Endothelial cell of umbilical vein (primary cell): ENCODE data around the gene ZBTB8A. TPM values are rescaled to one million over a fixed set of nuclear protein-coding genes. Genes with fewer than 3 reads are reported as not detected.

Experiments
- BruUV-seq: library from RNA; stranded (reverse); fragments of 400-500 nt; replicated peaks from 2 replicates; lab custom pipeline; 2021; lab: Mats Ljungman, UMichigan
- CTCF ChIA-PET: fragments of 300-600, 350-600 bp; sonication (Branson Sonifier 250); formaldehyde crosslinking; loops from one replicate; lab custom pipeline; 2021; ENCODE audit warnings: antibody characterized with exemption, inconsistent platforms; lab: Charles Lee
- POLR2A ChIA-PET: fragments of 300-600, 350-600 bp; sonication (Branson Sonifier 250); formaldehyde crosslinking; loops from one replicate; lab custom pipeline; 2021; ENCODE audit warnings: antibody characterized with exemption, inconsistent platforms; lab: Charles Lee
- DNase-seq: peaks from one replicate; pipeline ENCODE4 v3.0.0-alpha.2; 2011; ENCODE audit warnings: low read depth, low spot score
- FAIRE-seq: peaks from 2 replicates; lab custom pipeline; 2011; peaks lifted over from hg19 to GRCh38; lab: Jason Lieb, UNC
- H2AFZ ChIP-seq: 2 replicates; pipeline ENCODE4 v1.6.0; 2012; ENCODE audit warnings: low read depth, low read length, control low read depth, inconsistent platforms
- H3K27ac ChIP-seq: 2 replicates; pipeline ENCODE4 v1.5.1; 2011; ENCODE audit warnings: low read depth, mild to moderate bottlenecking, control low read depth, low read length, moderate library complexity; ENCODE audit not compliant: insufficient read depth
- H3K27me3 ChIP-seq, 2 experiments: 2 replicates each; pipeline versions ENCODE4 v1.6.0 to v1.6.1; 2011; ENCODE audit warnings: low read length in 2 of 2, mixed read lengths in 1 of 2; ENCODE audit not compliant: control insufficient read depth in 2 of 2, insufficient read depth in 2 of 2
- H3K36me3 ChIP-seq, 2 experiments: 2 replicates in 1 of 2; 3 replicates in 1 of 2; pipeline ENCODE4 v1.5.1; 2011; ENCODE audit warnings: low read length in 2 of 2, mild to moderate bottlenecking in 1 of 2, moderate library complexity in 1 of 2; ENCODE audit not compliant: control insufficient read depth in 2 of 2, insufficient read depth in 2 of 2; ENCODE audit errors: extremely low read depth in 1 of 2
- H3K4me1 ChIP-seq: 3 replicates; pipeline ENCODE4 v1.5.1; 2011; ENCODE audit warnings: mild to moderate bottlenecking, low read length; ENCODE audit not compliant: control insufficient read depth, insufficient read depth; ENCODE audit errors: extremely low read depth
- H3K4me2 ChIP-seq: 2 replicates; pipeline ENCODE4 v1.6.1; 2011; ENCODE audit warnings: low read length, control low read depth, mixed read lengths; ENCODE audit not compliant: insufficient read depth
- H3K4me3 ChIP-seq, 3 experiments: fragments of 200-600 bp in 1 of 3; sonication (generic), shearing (Covaris generic) in 1 of 3; replicated peaks in 1 of 3; 2 replicates each; pipeline ENCODE4 v1.5.1; 2011 to 2016; ENCODE audit warnings: control low read depth in 3 of 3, low read length in 3 of 3, mild to moderate bottlenecking in 2 of 3, inconsistent platforms in 1 of 3, low read depth in 1 of 3, moderate library complexity in 1 of 3; ENCODE audit not compliant: insufficient read depth in 1 of 3
- H3K79me2 ChIP-seq: 2 replicates; pipeline ENCODE4 v1.6.0; 2012; ENCODE audit warnings: low read length, inconsistent platforms; ENCODE audit not compliant: control insufficient read depth, insufficient read depth
- H3K9ac ChIP-seq: replicated peaks from 2 replicates; pipeline ENCODE3; 2011; ENCODE audit warnings: low read length, control low read depth; ENCODE audit not compliant: insufficient read depth; ENCODE audit errors: extremely low read depth
- H3K9me1 ChIP-seq: replicated peaks from 3 replicates; pipeline ENCODE4 v1.6.0; 2011; ENCODE audit warnings: mild to moderate bottlenecking, low read length; ENCODE audit not compliant: control insufficient read depth, insufficient read depth; ENCODE audit errors: extremely low read depth
- H3K9me3 ChIP-seq: replicated peaks from 2 replicates; pipeline ENCODE4 v1.5.1; 2012; ENCODE audit warnings: low read length, inconsistent platforms; ENCODE audit not compliant: control insufficient read depth, insufficient read depth
- H4K20me1 ChIP-seq: replicated peaks from 2 replicates; pipeline ENCODE3; 2011; ENCODE audit warnings: mild to moderate bottlenecking, low read length; ENCODE audit not compliant: control insufficient read depth, insufficient read depth; ENCODE audit errors: extremely low read depth
- EZH2 ChIP-seq: IDR thresholded peaks from 2 replicates; pipeline ENCODE4 v1.6.1; 2012; ENCODE audit warnings: borderline replicate concordance, low read depth, mild to moderate bottlenecking, moderate library complexity, low read length, inconsistent platforms; ENCODE audit not compliant: severe bottlenecking
- FOS ChIP-seq: IDR thresholded peaks from 2 replicates; pipeline ENCODE4 v1.6.1; 2011; ENCODE audit warnings: mild to moderate bottlenecking, low read length, moderate library complexity, borderline replicate concordance; ENCODE audit not compliant: insufficient read depth
- GATA2 ChIP-seq: IDR thresholded peaks from 2 replicates; pipeline ENCODE4 v1.7.0; 2011; ENCODE audit warnings: low read depth, mild to moderate bottlenecking, moderate library complexity, mixed read lengths, low read length; ENCODE audit not compliant: insufficient read length, insufficient read depth
- JUN ChIP-seq: IDR thresholded peaks from 2 replicates; pipeline ENCODE4 v1.6.1; 2011; ENCODE audit warnings: borderline replicate concordance, low read depth; ENCODE audit not compliant: insufficient read length, insufficient read depth
- MYC ChIP-seq: IDR thresholded peaks from one replicate; pipeline ENCODE4 v1.6.1; 2011; ENCODE audit warnings: mild to moderate bottlenecking, low read depth, low read length
- POLR2A ChIP-seq: IDR thresholded peaks from 2 replicates; pipeline ENCODE4 v1.6.1; 2012; ENCODE audit warnings: low read depth, mild to moderate bottlenecking, control low read depth, low read length
- POLR2AphosphoS5 ChIP-seq: IDR thresholded peaks from 2 replicates; pipeline ENCODE4 v1.6.1; 2012; ENCODE audit warnings: low read depth, mild to moderate bottlenecking, control low read depth, low read length, moderate library complexity; ENCODE audit not compliant: insufficient read depth
- dilution Hi-C: fragments of 300-500 bp; cut with MboI; formaldehyde crosslinking; loops from one replicate; pipeline ENCODE4 v1.15.0; 2019; ENCODE audit warnings: low sequenced_read_pairs; ENCODE audit not compliant: extremely low pct_ligation_motif_present
- intact Hi-C: fragments of 100-400 bp; cut with micrococcal nuclease; formaldehyde crosslinking; loops from one replicate; pipeline ENCODE4 v1.10.0; 2022
- polyA plus RNA-seq, 4 experiments: library from polyadenylated mRNA; depleted of rRNA in 3 of 4; stranded (reverse) in 3 of 4; unstranded in 1 of 4; fragments of >200 nt; gene quantifications; 2 replicates each; pipeline versions ENCODE4 v1.2.1 to v1.2.3, GENCODE V29; 2011 to 2012; ENCODE audit warnings: missing spikeins in 1 of 4
- total RNA-seq: library from RNA; stranded (reverse); gene quantifications from 2 replicates; pipeline ENCODE4 v1.2.3, GENCODE V29; 2021
- TF ChIP-seq, protein P1 (sequence below), 2 donors: IDR thresholded peaks; 1 replicate in 1 of 2; 2 replicates in 1 of 2; pipeline ENCODE4 v1.5.1; 2011; ENCODE audit warnings: low read length in 2 of 2, mild to moderate bottlenecking in 2 of 2, moderate library complexity in 2 of 2, control low read depth in 1 of 2, inconsistent platforms in 1 of 2, low read depth in 1 of 2; ENCODE audit not compliant: insufficient read depth in 1 of 2; ENCODE audit errors: extremely low read depth in 1 of 2
- TF ChIP-seq, protein P2 (sequence below): IDR thresholded peaks from 2 replicates; pipeline ENCODE4 v1.6.1; 2011; ENCODE audit not compliant: insufficient read depth, insufficient read length

ZBTB8A gene
- total and polyA plus RNA-seq, 2 donors (not counting 3 experiments of a cell fraction or from before 2014, with no cell fraction given) = 3.1 to 9.6 TPM

DNA sequence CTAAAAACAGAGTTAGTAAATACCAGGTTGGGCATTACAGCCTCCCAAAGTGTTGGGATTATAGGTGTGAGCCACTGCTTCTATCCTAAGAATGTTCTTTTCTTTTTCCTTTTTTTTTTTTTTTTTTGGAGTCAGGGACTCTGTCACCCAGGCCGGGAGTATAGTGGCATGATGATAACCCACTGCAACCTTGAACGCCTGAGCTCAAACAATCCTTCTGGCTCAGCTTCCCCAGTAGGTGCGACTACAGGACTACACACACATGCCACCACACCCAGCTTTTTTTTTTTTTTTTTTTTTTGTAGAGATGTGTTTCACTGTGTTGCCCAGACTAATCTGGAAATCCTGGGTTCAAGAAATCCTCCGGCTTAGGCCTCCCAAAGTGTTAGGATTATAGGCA lies 105.2 kb downstream of the ZBTB8A start:
- Histone ChIP-seq H3K27me3 (no peaks in the 10 kb centered on the region), H3K4me3 (no peak overlapping the region), H3K79me2 (peaks cover 37% of the 10 kb centered on the region), H3K9ac (no peak overlapping the region), H3K36me3 (no peaks in the 10 kb centered on the region), H3K9me3 (no peaks in the 10 kb centered on the region), H3K9me1 (no peaks in the 10 kb centered on the region), H2AFZ (no peak overlapping the region), H3K27ac (no peak overlapping the region), H4K20me1 (no peaks in the 10 kb centered on the region), H3K4me2 (no peak overlapping the region), H3K4me1 (no peaks in the 10 kb centered on the region)
- FAIRE-seq = no peak
- BruUV-seq = no TSS peak
- CTCF ChIA-PET = interaction anchor here (1.1 to 1.8 kb wide), 2 partner anchors 24 to 231 kb away, joined by 3 to 6 read pairs; no protein-coding TSS in a partner anchor
- intact Hi-C loops = no loop called here
- POLR2A ChIA-PET = no interaction called here
- TF ChIP-seq, protein P1, sequence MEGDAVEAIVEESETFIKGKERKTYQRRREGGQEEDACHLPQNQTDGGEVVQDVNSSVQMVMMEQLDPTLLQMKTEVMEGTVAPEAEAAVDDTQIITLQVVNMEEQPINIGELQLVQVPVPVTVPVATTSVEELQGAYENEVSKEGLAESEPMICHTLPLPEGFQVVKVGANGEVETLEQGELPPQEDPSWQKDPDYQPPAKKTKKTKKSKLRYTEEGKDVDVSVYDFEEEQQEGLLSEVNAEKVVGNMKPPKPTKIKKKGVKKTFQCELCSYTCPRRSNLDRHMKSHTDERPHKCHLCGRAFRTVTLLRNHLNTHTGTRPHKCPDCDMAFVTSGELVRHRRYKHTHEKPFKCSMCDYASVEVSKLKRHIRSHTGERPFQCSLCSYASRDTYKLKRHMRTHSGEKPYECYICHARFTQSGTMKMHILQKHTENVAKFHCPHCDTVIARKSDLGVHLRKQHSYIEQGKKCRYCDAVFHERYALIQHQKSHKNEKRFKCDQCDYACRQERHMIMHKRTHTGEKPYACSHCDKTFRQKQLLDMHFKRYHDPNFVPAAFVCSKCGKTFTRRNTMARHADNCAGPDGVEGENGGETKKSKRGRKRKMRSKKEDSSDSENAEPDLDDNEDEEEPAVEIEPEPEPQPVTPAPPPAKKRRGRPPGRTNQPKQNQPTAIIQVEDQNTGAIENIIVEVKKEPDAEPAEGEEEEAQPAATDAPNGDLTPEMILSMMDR (IDR thresholded peaks at IDR 0.05; ENCODE audit: extremely low read depth in 1 of 2, insufficient read depth in 1 of 2, low read depth in 1 of 2, low read length in 2 of 2) = no peak
- TF ChIP-seq JUN (no peak), POLR2AphosphoS5 (no peak), POLR2A (no peak), GATA2 (no peak), FOS (no peak), EZH2 (no peak), MYC (no peak)
- TF ChIP-seq, protein P2, sequence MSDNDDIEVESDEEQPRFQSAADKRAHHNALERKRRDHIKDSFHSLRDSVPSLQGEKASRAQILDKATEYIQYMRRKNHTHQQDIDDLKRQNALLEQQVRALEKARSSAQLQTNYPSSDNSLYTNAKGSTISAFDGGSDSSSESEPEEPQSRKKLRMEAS = no peak
- no peak for DNase-seq
- dilution Hi-C loops = no loop called here
